HepG2 (cell line): Measurements from ENCODE around the gene EEFSEC. TPM values are rescaled to one million over a fixed set of nuclear protein-coding genes. Genes with fewer than 3 reads are reported as not detected.

Source experiments
- ATAC-seq: fragments of 200-7000 bp; cut with Tn5 transposase; 3 replicates; pipeline ENCODE4 v1.9.1; 2020; ENCODE audit warnings: mild to moderate bottlenecking, moderate library complexity
- BruUV-seq: library from RNA; stranded (reverse); fragments of 400-500 nt; replicated peaks from 2 replicates; lab custom pipeline; 2021; lab: Mats Ljungman, UMichigan
- CTCF ChIA-PET: fragments of 300-600 bp; formaldehyde crosslinking; extraction: SDS; loops from one replicate; lab custom pipeline; 2021; ENCODE audit warnings: low total read pairs, inconsistent platforms, low intra/inter-chr PET ratio; lab: Yijun Ruan, JAX
- POLR2A ChIA-PET: fragments of 350-600 bp; sonication (Branson Sonifier 250); formaldehyde crosslinking; loops from one replicate; lab custom pipeline; 2020; ENCODE audit warnings: antibody characterized with exemption, inconsistent platforms; lab: Yijun Ruan, JAX
- DNase-seq: peaks from one replicate; pipeline ENCODE4 v3.0.0-alpha.2; 2015; ENCODE audit warnings: low spot score
- FAIRE-seq: peaks from 3 replicates; lab custom pipeline; 2011; peaks lifted over from hg19 to GRCh38; lab: Jason Lieb, UNC
- H2AFZ ChIP-seq: one replicate; pipeline ENCODE4 v1.6.1; 2011; ENCODE audit warnings: low read length, inconsistent platforms
- H3K27ac ChIP-seq: fragments of 300-600 bp; 3 replicates; pipeline ENCODE4 v1.8.0; 2011; ENCODE audit warnings: mixed run types, mild to moderate bottlenecking, mixed read lengths, low read length, inconsistent platforms; ENCODE audit not compliant: insufficient read depth; ENCODE audit errors: extremely low read length
- H3K27me3 ChIP-seq, 2 experiments: fragments of 200-600 bp in 1 of 2; 2 replicates in 1 of 2; 3 replicates in 1 of 2; pipeline versions ENCODE4 v1.6.0 to v1.8.0; 2011; ENCODE audit warnings: low read length in 2 of 2, mild to moderate bottlenecking in 2 of 2, moderate library complexity in 2 of 2, inconsistent platforms in 1 of 2; ENCODE audit not compliant: insufficient read depth in 2 of 2, control insufficient read depth in 1 of 2
- H3K36me3 ChIP-seq, 2 experiments: fragments of 200-600 bp in 1 of 2; replicated peaks in 1 of 2; 2 replicates in 1 of 2; 3 replicates in 1 of 2; pipeline versions ENCODE4 v1.5.1 to v1.8.0; 2011; ENCODE audit warnings: low read length in 2 of 2, inconsistent platforms in 1 of 2; ENCODE audit not compliant: insufficient read depth in 2 of 2, control insufficient read depth in 1 of 2
- H3K4me1 ChIP-seq: 2 replicates; pipeline ENCODE4 v1.5.1; 2012; ENCODE audit warnings: low read length, inconsistent platforms; ENCODE audit not compliant: insufficient read depth
- H3K4me2 ChIP-seq: 2 replicates; pipeline ENCODE4 v1.6.0; 2011; ENCODE audit warnings: low read depth, low read length, inconsistent platforms
- H3K4me3 ChIP-seq, 3 experiments: fragments of 200-600 bp in 1 of 3; sonication (generic), shearing (Covaris generic) in 1 of 3; replicated peaks in 1 of 3; 2 replicates each; pipeline ENCODE4 v1.5.1; 2011 to 2016; ENCODE audit warnings: low read length in 3 of 3, inconsistent platforms in 2 of 3, low read depth in 2 of 3, mild to moderate bottlenecking in 2 of 3, control low read depth in 1 of 3, mixed read lengths in 1 of 3; ENCODE audit not compliant: insufficient read depth in 1 of 3
- H3K79me2 ChIP-seq: one replicate; pipeline ENCODE4 v1.6.1; 2011; ENCODE audit warnings: low read length, inconsistent platforms; ENCODE audit not compliant: insufficient read depth
- H3K9ac ChIP-seq: 2 replicates; pipeline ENCODE4 v1.6.0; 2011; ENCODE audit warnings: mild to moderate bottlenecking, low read depth, low read length, inconsistent platforms; ENCODE audit not compliant: insufficient read depth
- H3K9me3 ChIP-seq: 2 replicates; pipeline ENCODE4 v1.5.1; 2012; ENCODE audit warnings: mild to moderate bottlenecking, low read length
- H4K20me1 ChIP-seq: 2 replicates; pipeline ENCODE4 v1.6.0; 2011; ENCODE audit warnings: inconsistent platforms, mild to moderate bottlenecking, low read length, moderate library complexity; ENCODE audit not compliant: insufficient read depth
- ATF1 ChIP-seq: IDR thresholded peaks from 2 replicates; pipeline ENCODE4 v1.6.1; 2016; ENCODE audit warnings: mild to moderate bottlenecking, control low read depth
- BCL6 ChIP-seq: IDR thresholded peaks from 2 replicates; pipeline ENCODE4 v1.6.1; 2016; ENCODE audit warnings: missing genetic modification reagents, missing compliant biosample characterization
- ELF1 ChIP-seq: sonication (generic); formaldehyde crosslinking; IDR thresholded peaks from 2 replicates; pipeline ENCODE4 v1.4.0; 2020; ENCODE audit warnings: missing genetic modification reagents
- GATAD2A ChIP-seq: IDR thresholded peaks from 2 replicates; pipeline ENCODE4 v1.6.1; 2016
- NFATC3 ChIP-seq: sonication (generic); formaldehyde crosslinking; IDR thresholded peaks from 2 replicates; pipeline ENCODE4 v1.5.1; 2020; ENCODE audit warnings: mild to moderate bottlenecking, missing genetic modification reagents
- SKI ChIP-seq: fragments of 450-650 bp; IDR thresholded peaks from one replicate; pipeline ENCODE4 v1.6.1; 2018; ENCODE audit warnings: mild to moderate bottlenecking; ENCODE audit not compliant: partially characterized antibody
- ZNF121 ChIP-seq: sonication (generic); formaldehyde crosslinking; IDR thresholded peaks from 2 replicates; pipeline ENCODE4 v1.5.0; 2020; ENCODE audit warnings: mild to moderate bottlenecking, missing genetic modification reagents
- ZNF20 ChIP-seq: sonication (generic); formaldehyde crosslinking; IDR thresholded peaks from 2 replicates; pipeline ENCODE4 v1.4.0; 2020; ENCODE audit warnings: mild to moderate bottlenecking, moderate library complexity, missing genetic modification reagents
- ZNF232 ChIP-seq: sonication (generic); formaldehyde crosslinking; IDR thresholded peaks from 2 replicates; pipeline ENCODE4 v1.4.0; 2020; ENCODE audit warnings: missing genetic modification reagents, borderline replicate concordance
- ZNF24 ChIP-seq: fragments of 450-650 bp; IDR thresholded peaks from 2 replicates; pipeline ENCODE4 v1.6.1; 2017; ENCODE audit warnings: antibody characterized with exemption, mild to moderate bottlenecking
- ZNF318 ChIP-seq: sonication (generic); formaldehyde crosslinking; IDR thresholded peaks from 2 replicates; pipeline ENCODE4 v1.4.0; 2020; ENCODE audit warnings: mild to moderate bottlenecking, missing genetic modification reagents
- ZNF432 ChIP-seq: sonication (generic); formaldehyde crosslinking; IDR thresholded peaks from 2 replicates; pipeline ENCODE4 v1.5.0; 2020; ENCODE audit warnings: missing genetic modification reagents, mild to moderate bottlenecking, borderline replicate concordance
- ZNF556 ChIP-seq: sonication (generic); formaldehyde crosslinking; IDR thresholded peaks from 2 replicates; pipeline ENCODE4 v1.4.0; 2020; ENCODE audit warnings: mild to moderate bottlenecking, missing genetic modification reagents, borderline replicate concordance
- ZNF652 ChIP-seq: IDR thresholded peaks from 2 replicates; pipeline ENCODE4 v1.6.1; 2016; ENCODE audit warnings: low read depth, borderline replicate concordance
- WGBS: methylation state at CpG from one replicate; pipeline ENCODE4 v1.1.6; 2017; ENCODE audit warnings: low lambda C conversion rate; 5-methylcytosine and 5-hydroxymethylcytosine counted together
- in situ Hi-C: cut with HindIII; loops from 2 replicates; pipeline ENCODE4 v1.10.0; 2017; ENCODE audit warnings: low pct_unique_long_range_greater_than_20kb; ENCODE audit not compliant: extremely low pct_ligation_motif_present
- intact Hi-C: fragments of 100-400 bp; cut with micrococcal nuclease; formaldehyde crosslinking; loops from one replicate; pipeline ENCODE4 v1.10.0; 2022; ENCODE audit not compliant: unreplicated experiment
- polyA plus RNA-seq, 8 experiments: library from polyadenylated mRNA; depleted of rRNA in 3 of 8; stranded (reverse) in 7 of 8; unstranded in 1 of 8; fragments of >200 nt; fragmentation: Illumina TruSeq in 4 of 8; extraction: Trizol in 4 of 8; gene quantifications; 2 replicates each; pipeline versions ENCODE4 v1.2.1 to v1.2.3, GENCODE V29; 2011 to 2016; ENCODE audit warnings: low read depth in 4 of 8, missing spikeins in 1 of 8, mixed read lengths in 1 of 8; ENCODE audit not compliant: insufficient read depth in 1 of 8
- total RNA-seq, 5 experiments: library from RNA; depleted of rRNA; stranded (reverse); fragments of >200 nt; fragmentation: Illumina TruSeq; extraction: Trizol; gene quantifications; 2 replicates each; pipeline ENCODE4 v1.2.3, GENCODE V29; 2016; ENCODE audit warnings: low read depth in 1 of 5

Gene EEFSEC
- total and polyA plus RNA-seq, 2 of the 13 experiments (the other 11 are each of a cell fraction or from before 2014, with no cell fraction given): 6.4 to 24.2 TPM

DNA sequence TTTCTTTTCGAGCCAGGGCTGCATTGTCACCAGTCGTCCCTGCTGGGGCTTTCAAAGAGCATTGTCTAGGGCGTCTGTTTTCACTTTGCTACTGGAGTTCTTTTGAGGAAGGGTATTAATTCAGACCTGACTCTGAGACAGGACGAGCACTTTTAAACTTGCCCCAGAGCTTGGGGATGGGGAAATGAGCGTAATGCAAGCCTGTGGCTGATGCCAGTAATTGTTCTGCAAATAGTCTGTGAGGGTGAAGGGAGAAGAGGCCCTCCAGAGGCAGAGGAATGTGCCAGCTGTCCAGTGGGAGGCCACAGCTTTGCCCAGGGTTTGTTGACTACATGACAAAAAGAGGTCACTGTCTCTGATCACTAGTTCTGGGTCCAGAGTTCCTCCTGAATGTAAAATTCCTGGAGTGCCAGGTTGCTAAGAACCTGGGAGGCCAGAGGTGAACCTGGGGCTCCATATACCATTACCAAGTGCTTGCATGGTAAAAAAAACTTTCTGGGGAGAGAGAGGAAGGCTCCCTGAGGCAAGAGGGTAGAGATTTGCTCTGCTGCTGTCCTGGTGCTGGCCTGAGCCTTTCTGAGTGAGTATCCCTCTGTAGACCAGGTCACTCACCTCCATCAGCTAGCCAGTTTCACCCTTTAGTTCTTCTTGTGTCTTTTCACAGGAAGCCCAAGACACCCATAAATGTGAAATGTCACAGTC lies 14.8 kb downstream of the EEFSEC start:
- H2AFZ ChIP-seq: no peak overlapping the region
- ATAC-seq (peak; percentile 94), DNase-seq (peak; percentile 99), FAIRE-seq (peak; percentile 100)
- H3K27me3 ChIP-seq: no peaks in the 10 kb centered on the region
- intact Hi-C loops: loop anchor here (1.0 kb wide), 1 partner anchor 15 kb away; the partner anchor contains the start of gene EEFSEC
- peaks cover 62% of the 10 kb centered on the region for H3K79me2 ChIP-seq
- H3K27ac ChIP-seq: peak overlapping the region; percentile 99
- H3K4me2 ChIP-seq: peak overlapping the region; percentile 93
- H3K9me3 ChIP-seq: no peaks in the 10 kb centered on the region
- peak overlapping the region; percentile 85 for H3K9ac ChIP-seq
- WGBS: 0% methylated on average over 5 of the region's 5 CpGs
- BruUV-seq: no TSS peak
- ChIA-PET CTCF (no interaction called here), POLR2A (interaction anchor here (0.8 to 7.1 kb wide), 14 partner anchors 8 to 193 kb away, joined by 3 to 104 read pairs (median 4); partner anchors contain the start of genes EEFSEC and RUVBL1)
- H3K36me3 ChIP-seq: peaks cover 0 to 4% of the 10 kb centered on the region in 2 experiments; a peak in 2 of 5 replicates
- in situ Hi-C loops: no loop called here
- H3K4me1 ChIP-seq: peaks cover 79% of the 10 kb centered on the region
- H3K4me3 ChIP-seq: peak overlapping the region; percentile 51 to 64 (median 55)
- no peaks in the 10 kb centered on the region for H4K20me1 ChIP-seq
- TF ChIP-seq ZNF121 (peak; percentile 64), ZNF556 (CRISPR knock-in tag) (peak; percentile 39; the same call in 1 of the 2 replicates), ZNF318 (0 out of 2 replicates have a peak, but pooled peaks have one; percentile 19), GATAD2A (CRISPR knock-in tag) (peak; percentile 92), ZNF20 (no peak), NFATC3 (no peak), ZNF24 (0 out of 2 replicates have a peak, but pooled peaks have one; percentile 13), ELF1 (0 out of 2 replicates have a peak, but pooled peaks have one; percentile 10), ZNF432 (CRISPR knock-in tag) (no peak), ZNF652 (CRISPR knock-in tag) (no peak), ATF1 (CRISPR knock-in tag) (0 out of 2 replicates have a peak, but pooled peaks have one; percentile 52), SKI (peak; percentile 88), ZNF232 (peak; percentile 61; the same call in 1 of the 2 replicates), BCL6 (CRISPR knock-in tag) (peak; percentile 99)
